ENCODE results near the gene OR2M4.
"Not testable (repeated sequence)": the region's sequence is repeated elsewhere in the genome, so short reads cannot be mapped to it uniquely, and the experiment has no call there.

Gene OR2M4, protein sequence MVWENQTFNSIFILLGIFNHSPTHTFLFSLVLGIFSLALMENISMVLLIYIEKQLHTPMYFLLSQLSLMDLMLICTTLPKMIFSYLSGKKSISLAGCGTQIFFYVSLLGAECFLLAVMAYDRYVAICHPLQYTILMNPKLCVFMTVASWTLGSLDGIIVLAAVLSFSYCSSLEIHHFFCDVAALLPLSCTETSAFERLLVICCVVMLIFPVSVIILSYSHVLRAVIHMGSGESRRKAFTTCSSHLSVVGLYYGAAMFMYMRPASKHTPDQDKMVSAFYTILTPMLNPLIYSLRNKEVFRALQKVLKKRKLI

GRCh38 chr1:248231117-248231516 is at the start of gene OR2M4:
OR2M4 (plus strand) TSS chr1:248231417; CDS start chr1:248238929, 7,512 bp downstream.
- DNase-seq: no peak

DNA sequence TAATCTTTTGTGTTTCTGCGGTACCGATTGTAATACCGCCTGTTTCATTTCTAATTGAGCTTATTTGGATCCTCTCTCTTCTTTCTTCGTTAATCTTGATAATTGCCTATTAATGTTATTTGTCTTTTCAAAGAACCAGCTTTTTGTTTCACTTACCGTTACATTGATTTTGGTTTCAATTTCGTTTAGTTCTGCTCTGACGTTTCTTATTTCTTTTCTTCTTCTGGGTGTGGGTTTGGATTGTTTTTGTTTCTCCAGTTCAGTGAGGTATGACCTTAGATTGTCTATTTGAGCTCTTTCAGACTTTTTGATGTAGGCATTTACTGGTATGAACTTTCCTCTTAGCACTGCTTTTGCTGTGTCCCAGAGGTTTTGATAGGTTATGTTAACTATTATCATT is 47.2 kb upstream of the OR2M4 start:
- DNase-seq: no peak

- DNase-seq: no peak
Measured at GRCh38 chr1:248187363-248187762, 43.9 kb upstream of the OR2M4 start.

- no peak for DNase-seq
Measured at GRCh38 chr1:248189026-248189425, 42.2 kb upstream of the OR2M4 start.

- no peak for DNase-seq
Measured at GRCh38 chr1:248194117-248194516, 37.1 kb upstream of the OR2M4 start.

DNA sequence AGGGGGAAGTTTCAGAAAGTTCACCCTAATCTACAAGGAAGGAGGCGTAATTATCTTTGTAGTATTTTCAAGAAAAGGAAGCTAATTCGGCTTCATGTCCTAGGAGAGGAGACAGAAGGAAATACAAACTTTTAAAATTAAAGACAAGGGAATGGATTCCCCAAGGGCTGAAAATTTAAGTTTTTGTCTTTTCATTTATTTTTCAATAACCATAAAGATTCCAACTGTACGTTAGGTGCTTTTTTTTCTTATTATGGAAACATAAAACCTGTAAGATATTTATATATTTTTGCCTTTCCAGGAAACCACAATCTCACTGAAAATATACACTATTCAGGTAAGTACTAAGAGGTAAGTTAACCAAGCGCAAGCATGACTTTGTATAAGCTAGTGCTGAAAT is 34.3 kb upstream of the OR2M4 start, which contains the start of gene OR2M3:
TSS of gene OR2M3 (plus strand) at position 301 of the 400 bp plus-strand sequence. CDS start 5,803 bp downstream, outside the sequence.
- no peak for DNase-seq

DNA sequence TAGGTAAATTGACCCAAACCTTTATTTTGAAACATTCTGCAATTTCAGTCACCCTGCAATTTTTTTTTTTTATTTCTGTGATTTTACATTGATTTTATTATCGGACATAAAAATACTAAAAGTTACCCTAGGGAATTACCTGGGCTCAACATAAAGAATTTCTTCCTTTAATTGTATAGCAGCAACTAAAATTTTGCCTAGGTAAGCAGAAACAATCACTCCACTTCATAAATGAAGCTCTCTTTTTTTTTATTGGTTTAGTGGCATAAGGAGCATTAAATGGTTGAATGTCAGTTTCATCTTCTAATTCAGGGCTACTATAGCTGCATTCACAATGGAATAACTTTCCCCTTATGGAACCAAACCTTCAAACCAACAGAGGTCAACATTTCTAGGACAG is 15.3 kb upstream of the OR2M4 start:
- DNase-seq: no peak

- no peak for DNase-seq
Measured at GRCh38 chr1:248225537-248225936, 5.7 kb upstream of the OR2M4 start.

GRCh38 chr1:248229360-248229908 is 1.8 kb upstream of the OR2M4 start:
- DNase-seq: no peak

- DNase-seq: no peak
Measured at GRCh38 chr1:248239478-248239877, 8.3 kb downstream of the OR2M4 start.

GRCh38 chr1:248243204-248243603 is 12.0 kb downstream of the OR2M4 start:
- DNase-seq: peak in 25 of 51 donors; percentile 1 to 48 (median 10)

GRCh38 chr1:248259309-248259708 is 28.1 kb downstream of the OR2M4 start:
- DNase-seq: not testable (repeated sequence)

- no peak for DNase-seq
Measured at GRCh38 chr1:248268178-248268577, 37.0 kb downstream of the OR2M4 start.

DNA sequence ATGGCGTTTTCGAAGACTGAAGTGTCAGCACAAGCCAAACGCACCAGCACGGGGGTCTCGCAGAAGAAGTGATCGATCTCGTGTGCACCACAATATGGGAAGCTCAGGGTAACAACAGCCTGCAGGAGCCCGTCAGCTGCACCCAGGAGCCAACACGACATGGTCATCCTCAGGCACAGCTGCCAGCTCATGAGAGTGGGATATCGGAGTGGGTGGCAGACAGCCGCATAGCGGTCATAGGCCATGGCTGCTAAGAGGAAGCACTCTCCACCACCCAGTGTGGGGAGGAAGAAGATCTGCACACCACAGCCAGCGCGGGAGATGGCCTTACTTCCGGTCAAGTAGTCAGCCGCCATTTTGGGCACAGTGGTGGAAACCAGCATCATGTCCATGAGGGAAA is 42.0 kb downstream of the OR2M4 start:
- DNase-seq: not testable (repeated sequence)

- no peak for DNase-seq
Measured at GRCh38 chr1:248277876-248278275, 46.7 kb downstream of the OR2M4 start, which contains the start of gene OR2T33. OR2T33 (minus strand) TSS chr1:248277976; CDS start chr1:248273814, 4,162 bp downstream.

DNA sequence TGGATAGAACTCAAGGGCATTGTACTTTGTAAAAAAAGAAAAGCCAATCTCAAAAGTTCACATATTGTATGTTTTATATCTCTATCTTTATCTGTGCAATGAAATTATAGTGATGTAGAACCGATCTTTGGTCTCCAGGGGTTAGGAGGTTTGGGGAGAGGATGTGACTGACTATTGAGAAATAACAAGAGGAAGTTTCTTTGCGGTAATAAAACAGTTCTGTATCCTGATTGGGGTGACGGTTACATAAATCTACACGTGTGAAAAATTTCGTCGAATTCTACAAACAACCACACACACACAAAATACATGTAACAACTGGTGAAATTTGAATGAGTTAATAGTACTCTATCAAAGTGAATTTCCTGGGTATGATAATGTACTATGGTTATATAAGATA is 57.2 kb downstream of the OR2M4 start:
- no peak for DNase-seq

All from hypothalamus (tissue), 51 donors.